MV-4-11 (cell line): ENCODE measurements around the gene PNMA6A.
"Not testable (repeated sequence)": the region's sequence is repeated elsewhere in the genome, so short reads cannot be mapped to it uniquely, and the experiment has no call there.

Experiments used
- DNase-seq: peaks from one replicate; lab custom pipeline; 2025; lab: John Stamatoyannopoulos, UW

Gene PNMA6A

GRCh38 chrX:153071909-153072583 is at the start of gene PNMA6A:
Gene PNMA6A, plus strand, starts transcription at chrX:153072454. Its CDS starts 609 bp downstream, at chrX:153073063.
- DNase-seq = not testable (repeated sequence)

GRCh38 chrX:153026501-153026900 is 45.8 kb upstream of the PNMA6A start:
- DNase-seq = not testable (repeated sequence)

GRCh38 chrX:153028487-153028886 is 43.8 kb upstream of the PNMA6A start:
- DNase-seq = not testable (repeated sequence)

GRCh38 chrX:153029162-153029561 is 43.1 kb upstream of the PNMA6A start:
- no peak for DNase-seq

- DNase-seq = no peak
These were observed 42.4 kb upstream of the PNMA6A start for GRCh38 chrX:153029875-153030274.

GRCh38 chrX:153030801-153031200 is 41.5 kb upstream of the PNMA6A start:
- no peak for DNase-seq

GRCh38 chrX:153032397-153033118 is 39.7 kb upstream of the PNMA6A start:
- DNase-seq = peak; percentile 51

- no peak for DNase-seq
These were observed 23.2 kb upstream of the PNMA6A start for GRCh38 chrX:153049093-153049492.

GRCh38 chrX:153052534-153052933 is 19.7 kb upstream of the PNMA6A start:
- DNase-seq = no peak

GRCh38 chrX:153055871-153056749 is 16.1 kb upstream of the PNMA6A start, which contains the start of gene PNMA3:
Gene PNMA3, plus strand, starts transcription at chrX:153056470. Its CDS starts 586 bp downstream, at chrX:153057056.
- DNase-seq = no peak

GRCh38 chrX:153057281-153057680 is 15.0 kb upstream of the PNMA6A start:
- DNase-seq = no peak

GRCh38 chrX:153059191-153060094 is 12.8 kb upstream of the PNMA6A start:
- DNase-seq = no peak

GRCh38 chrX:153060095-153060445 is 12.2 kb upstream of the PNMA6A start:
- no peak for DNase-seq

- no peak for DNase-seq
These were observed 10.5 kb upstream of the PNMA6A start for GRCh38 chrX:153061732-153062131.

- DNase-seq = peak; percentile 29
These were observed 8.9 kb upstream of the PNMA6A start for GRCh38 chrX:153063315-153063714.

- DNase-seq = no peak
These were observed 8.2 kb upstream of the PNMA6A start for GRCh38 chrX:153064061-153064460.

- no peak for DNase-seq
These were observed 6.9 kb upstream of the PNMA6A start for GRCh38 chrX:153065389-153065788.

- DNase-seq = not testable (repeated sequence)
These were observed 5.9 kb upstream of the PNMA6A start for GRCh38 chrX:153066402-153066801.

- DNase-seq = not testable (repeated sequence)
These were observed 1.1 kb downstream of the PNMA6A start for GRCh38 chrX:153073331-153073730.

GRCh38 chrX:153074262-153074899 is 2.1 kb downstream of the PNMA6A start:
- no peak for DNase-seq

GRCh38 chrX:153074935-153075334 is 2.7 kb downstream of the PNMA6A start:
- DNase-seq = no peak
